Activated CD8-positive, alpha-beta memory T cell treated with anti-CD3 and anti-CD28 coated beads for 1 hour (primary cell): ENCODE data around the gene ZC3H7A.

ENCODE experiments used
- DNase-seq, 2 donors: peaks; one replicate each; pipeline ENCODE4 v3.0.0-alpha.2; 2020; ENCODE audit warnings: low read depth in 1 of 2; ENCODE audit errors: extremely low read depth in 1 of 2

ZC3H7A gene

GRCh38 chr16:11707679-11708197, 89.3 kb downstream of the ZC3H7A start:
- no peak for DNase-seq

GRCh38 chr16:11706180-11706742, 90.8 kb downstream of the ZC3H7A start:
- no peak for DNase-seq

GRCh38 chr16:11705311-11706025, 91.6 kb downstream of the ZC3H7A start:
- DNase-seq: no peak
